Endothelial cell of umbilical vein (primary cell): ENCODE data around the gene ALOX12. TPM values are rescaled to one million over a fixed set of nuclear protein-coding genes. Genes with fewer than 3 reads are reported as not detected.

Experiments
- BruUV-seq: library from RNA; stranded (reverse); fragments of 400-500 nt; replicated peaks from 2 replicates; lab custom pipeline; 2021; lab: Mats Ljungman, UMichigan
- CTCF ChIA-PET: fragments of 300-600, 350-600 bp; sonication (Branson Sonifier 250); formaldehyde crosslinking; loops from one replicate; lab custom pipeline; 2021; ENCODE audit warnings: antibody characterized with exemption, inconsistent platforms; lab: Charles Lee
- POLR2A ChIA-PET: fragments of 300-600, 350-600 bp; sonication (Branson Sonifier 250); formaldehyde crosslinking; loops from one replicate; lab custom pipeline; 2021; ENCODE audit warnings: antibody characterized with exemption, inconsistent platforms; lab: Charles Lee
- DNase-seq: peaks from one replicate; pipeline ENCODE4 v3.0.0-alpha.2; 2011; ENCODE audit warnings: low read depth, low spot score
- FAIRE-seq: peaks from 2 replicates; lab custom pipeline; 2011; peaks lifted over from hg19 to GRCh38; lab: Jason Lieb, UNC
- H2AFZ ChIP-seq: 2 replicates; pipeline ENCODE4 v1.6.0; 2012; ENCODE audit warnings: low read depth, low read length, control low read depth, inconsistent platforms
- H3K27ac ChIP-seq: 2 replicates; pipeline ENCODE4 v1.5.1; 2011; ENCODE audit warnings: low read depth, mild to moderate bottlenecking, control low read depth, low read length, moderate library complexity; ENCODE audit not compliant: insufficient read depth
- H3K27me3 ChIP-seq, 2 experiments: 2 replicates each; pipeline versions ENCODE4 v1.6.0 to v1.6.1; 2011; ENCODE audit warnings: low read length in 2 of 2, mixed read lengths in 1 of 2; ENCODE audit not compliant: control insufficient read depth in 2 of 2, insufficient read depth in 2 of 2
- H3K36me3 ChIP-seq, 2 experiments: 2 replicates in 1 of 2; 3 replicates in 1 of 2; pipeline ENCODE4 v1.5.1; 2011; ENCODE audit warnings: low read length in 2 of 2, mild to moderate bottlenecking in 1 of 2, moderate library complexity in 1 of 2; ENCODE audit not compliant: control insufficient read depth in 2 of 2, insufficient read depth in 2 of 2; ENCODE audit errors: extremely low read depth in 1 of 2
- H3K4me1 ChIP-seq: 3 replicates; pipeline ENCODE4 v1.5.1; 2011; ENCODE audit warnings: mild to moderate bottlenecking, low read length; ENCODE audit not compliant: control insufficient read depth, insufficient read depth; ENCODE audit errors: extremely low read depth
- H3K4me2 ChIP-seq: 2 replicates; pipeline ENCODE4 v1.6.1; 2011; ENCODE audit warnings: low read length, control low read depth, mixed read lengths; ENCODE audit not compliant: insufficient read depth
- H3K4me3 ChIP-seq, 3 experiments: fragments of 200-600 bp in 1 of 3; sonication (generic), shearing (Covaris generic) in 1 of 3; replicated peaks in 1 of 3; 2 replicates each; pipeline ENCODE4 v1.5.1; 2011 to 2016; ENCODE audit warnings: control low read depth in 3 of 3, low read length in 3 of 3, mild to moderate bottlenecking in 2 of 3, inconsistent platforms in 1 of 3, low read depth in 1 of 3, moderate library complexity in 1 of 3; ENCODE audit not compliant: insufficient read depth in 1 of 3
- H3K79me2 ChIP-seq: 2 replicates; pipeline ENCODE4 v1.6.0; 2012; ENCODE audit warnings: low read length, inconsistent platforms; ENCODE audit not compliant: control insufficient read depth, insufficient read depth
- H3K9ac ChIP-seq: replicated peaks from 2 replicates; pipeline ENCODE3; 2011; ENCODE audit warnings: low read length, control low read depth; ENCODE audit not compliant: insufficient read depth; ENCODE audit errors: extremely low read depth
- H3K9me1 ChIP-seq: replicated peaks from 3 replicates; pipeline ENCODE4 v1.6.0; 2011; ENCODE audit warnings: mild to moderate bottlenecking, low read length; ENCODE audit not compliant: control insufficient read depth, insufficient read depth; ENCODE audit errors: extremely low read depth
- H3K9me3 ChIP-seq: replicated peaks from 2 replicates; pipeline ENCODE4 v1.5.1; 2012; ENCODE audit warnings: low read length, inconsistent platforms; ENCODE audit not compliant: control insufficient read depth, insufficient read depth
- H4K20me1 ChIP-seq: replicated peaks from 2 replicates; pipeline ENCODE3; 2011; ENCODE audit warnings: mild to moderate bottlenecking, low read length; ENCODE audit not compliant: control insufficient read depth, insufficient read depth; ENCODE audit errors: extremely low read depth
- FOS ChIP-seq: IDR thresholded peaks from 2 replicates; pipeline ENCODE4 v1.6.1; 2011; ENCODE audit warnings: mild to moderate bottlenecking, low read length, moderate library complexity, borderline replicate concordance; ENCODE audit not compliant: insufficient read depth
- GATA2 ChIP-seq: IDR thresholded peaks from 2 replicates; pipeline ENCODE4 v1.7.0; 2011; ENCODE audit warnings: low read depth, mild to moderate bottlenecking, moderate library complexity, mixed read lengths, low read length; ENCODE audit not compliant: insufficient read length, insufficient read depth
- JUN ChIP-seq: IDR thresholded peaks from 2 replicates; pipeline ENCODE4 v1.6.1; 2011; ENCODE audit warnings: borderline replicate concordance, low read depth; ENCODE audit not compliant: insufficient read length, insufficient read depth
- MYC ChIP-seq: IDR thresholded peaks from one replicate; pipeline ENCODE4 v1.6.1; 2011; ENCODE audit warnings: mild to moderate bottlenecking, low read depth, low read length
- dilution Hi-C: fragments of 300-500 bp; cut with MboI; formaldehyde crosslinking; loops from one replicate; pipeline ENCODE4 v1.15.0; 2019; ENCODE audit warnings: low sequenced_read_pairs; ENCODE audit not compliant: extremely low pct_ligation_motif_present
- intact Hi-C: fragments of 100-400 bp; cut with micrococcal nuclease; formaldehyde crosslinking; loops from one replicate; pipeline ENCODE4 v1.10.0; 2022
- polyA plus RNA-seq, 4 experiments: library from polyadenylated mRNA; depleted of rRNA in 3 of 4; stranded (reverse) in 3 of 4; unstranded in 1 of 4; fragments of >200 nt; gene quantifications; 2 replicates each; pipeline versions ENCODE4 v1.2.1 to v1.2.3, GENCODE V29; 2011 to 2012; ENCODE audit warnings: missing spikeins in 1 of 4
- total RNA-seq: library from RNA; stranded (reverse); gene quantifications from 2 replicates; pipeline ENCODE4 v1.2.3, GENCODE V29; 2021
- TF ChIP-seq, protein P1 (sequence below), 2 donors: IDR thresholded peaks; 1 replicate in 1 of 2; 2 replicates in 1 of 2; pipeline ENCODE4 v1.5.1; 2011; ENCODE audit warnings: low read length in 2 of 2, mild to moderate bottlenecking in 2 of 2, moderate library complexity in 2 of 2, control low read depth in 1 of 2, inconsistent platforms in 1 of 2, low read depth in 1 of 2; ENCODE audit not compliant: insufficient read depth in 1 of 2; ENCODE audit errors: extremely low read depth in 1 of 2
- TF ChIP-seq, protein P2 (sequence below): IDR thresholded peaks from 2 replicates; pipeline ENCODE4 v1.6.1; 2011; ENCODE audit not compliant: insufficient read depth, insufficient read length

The ALOX12 gene
- total and polyA plus RNA-seq, 2 donors (not counting 3 experiments of a cell fraction or from before 2014, with no cell fraction given): not detected

DNA sequence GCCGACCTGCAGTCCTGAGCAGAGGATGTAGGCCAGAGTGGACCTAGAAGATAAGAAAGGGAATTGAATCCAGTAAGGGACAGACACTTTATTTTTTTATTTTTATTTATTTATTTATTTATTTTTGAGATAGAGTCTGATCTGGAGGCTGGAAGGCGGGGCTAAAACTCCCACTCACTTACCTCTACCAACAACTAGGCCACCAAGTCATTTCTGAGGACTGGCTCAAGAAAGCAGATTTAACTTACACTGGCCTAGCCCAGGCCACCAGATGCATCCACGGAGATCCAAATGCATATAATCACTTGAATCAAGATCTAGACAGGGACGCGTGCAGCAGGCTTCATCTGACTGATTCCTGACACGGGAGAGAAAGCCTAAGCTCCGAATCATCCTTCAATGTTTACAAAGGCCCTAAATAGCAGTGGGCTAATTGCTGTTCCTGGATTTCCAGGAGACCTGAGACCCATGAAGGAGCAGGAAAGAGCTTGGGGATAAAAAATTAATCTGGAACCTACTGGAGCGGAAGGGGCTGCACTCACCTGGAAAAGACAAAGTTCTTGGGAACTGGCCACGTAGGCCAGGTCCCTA is 1.1 kb upstream of the ALOX12 start:
- Histone ChIP-seq H4K20me1 (no peaks in the 10 kb centered on the region), H3K9me1 (no peaks in the 10 kb centered on the region), H3K9ac (no peak overlapping the region), H2AFZ (no peak overlapping the region), H3K4me2 (no peak overlapping the region), H3K27ac (no peak overlapping the region), H3K4me3 (no peak overlapping the region), H3K4me1 (no peaks in the 10 kb centered on the region), H3K27me3 (no peaks in the 10 kb centered on the region), H3K79me2 (no peaks in the 10 kb centered on the region), H3K9me3 (no peaks in the 10 kb centered on the region), H3K36me3 (peaks cover 3 to 6% of the 10 kb centered on the region in 2 experiments)
- dilution Hi-C loops (no loop called here), intact Hi-C loops (no loop called here)
- ChIA-PET POLR2A (no interaction called here), CTCF (interaction anchor here (2.2 kb wide), 1 partner anchor 84 kb away, joined by 13 read pairs; no protein-coding TSS in a partner anchor)
- no TSS peak for BruUV-seq
- TF ChIP-seq FOS (no peak), MYC (no peak), GATA2 (no peak), JUN (no peak)
- TF ChIP-seq, protein P1, sequence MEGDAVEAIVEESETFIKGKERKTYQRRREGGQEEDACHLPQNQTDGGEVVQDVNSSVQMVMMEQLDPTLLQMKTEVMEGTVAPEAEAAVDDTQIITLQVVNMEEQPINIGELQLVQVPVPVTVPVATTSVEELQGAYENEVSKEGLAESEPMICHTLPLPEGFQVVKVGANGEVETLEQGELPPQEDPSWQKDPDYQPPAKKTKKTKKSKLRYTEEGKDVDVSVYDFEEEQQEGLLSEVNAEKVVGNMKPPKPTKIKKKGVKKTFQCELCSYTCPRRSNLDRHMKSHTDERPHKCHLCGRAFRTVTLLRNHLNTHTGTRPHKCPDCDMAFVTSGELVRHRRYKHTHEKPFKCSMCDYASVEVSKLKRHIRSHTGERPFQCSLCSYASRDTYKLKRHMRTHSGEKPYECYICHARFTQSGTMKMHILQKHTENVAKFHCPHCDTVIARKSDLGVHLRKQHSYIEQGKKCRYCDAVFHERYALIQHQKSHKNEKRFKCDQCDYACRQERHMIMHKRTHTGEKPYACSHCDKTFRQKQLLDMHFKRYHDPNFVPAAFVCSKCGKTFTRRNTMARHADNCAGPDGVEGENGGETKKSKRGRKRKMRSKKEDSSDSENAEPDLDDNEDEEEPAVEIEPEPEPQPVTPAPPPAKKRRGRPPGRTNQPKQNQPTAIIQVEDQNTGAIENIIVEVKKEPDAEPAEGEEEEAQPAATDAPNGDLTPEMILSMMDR (IDR thresholded peaks at IDR 0.05; ENCODE audit: extremely low read depth in 1 of 2, insufficient read depth in 1 of 2, low read depth in 1 of 2, low read length in 2 of 2): no peak
- TF ChIP-seq, protein P2, sequence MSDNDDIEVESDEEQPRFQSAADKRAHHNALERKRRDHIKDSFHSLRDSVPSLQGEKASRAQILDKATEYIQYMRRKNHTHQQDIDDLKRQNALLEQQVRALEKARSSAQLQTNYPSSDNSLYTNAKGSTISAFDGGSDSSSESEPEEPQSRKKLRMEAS: no peak
- FAIRE-seq: no peak
- no peak for DNase-seq
